Measurements from ENCODE around the gene ENTPD8. TPM values are rescaled to one million over a fixed set of nuclear protein-coding genes. Genes with fewer than 3 reads are reported as not detected.

The ENTPD8 gene
- total RNA-seq, 2 experiments from 2014 or later = not detected

- H3K4me3 Mint-ChIP-seq = peak overlapping the region; percentile 56
- peaks cover 32% of the 10 kb centered on the region for H3K4me1 Mint-ChIP-seq
- H3K27me3 Mint-ChIP-seq = no peaks in the 10 kb centered on the region
- no peaks in the 10 kb centered on the region for H3K9me3 Mint-ChIP-seq
- no peak for DNase-seq
- H3K27ac Mint-ChIP-seq = peak overlapping the region; percentile 73
- peaks cover 3% of the 10 kb centered on the region for H3K36me3 Mint-ChIP-seq (ENCODE audit: low read depth)
- CTCF ChIA-PET = interaction anchor here (0.6 kb wide), 1 partner anchor 37 kb away, joined by 4 read pairs; the partner anchor contains the start of gene EXD3
- POLR2A ChIA-PET = interaction anchor here (0.6 to 1.0 kb wide), 5 partner anchors 12 to 158 kb away, joined by 3 to 4 read pairs (median 3); partner anchors contain the start of genes EXD3 and NRARP
These were observed 18.6 kb upstream of the ENTPD8 start for GRCh38 chr9:137459601-137460362.

GRCh38 chr9:137459152-137459600 is 18.0 kb upstream of the ENTPD8 start, which contains the start of gene NSMF:
Gene NSMF, minus strand, starts transcription at chr9:137459334. Its CDS starts 232 bp downstream, at chr9:137459102.
- Mint-ChIP-seq H3K9me3 (no peaks in the 10 kb centered on the region), H3K4me3 (peak within 1 kb of the TSS; percentile 56), H3K4me1 (peaks cover 38% of the 10 kb centered on the region), H3K36me3 (ENCODE audit: low read depth) (peaks cover 3% of the 10 kb centered on the region), H3K27me3 (no peaks in the 10 kb centered on the region), H3K27ac (peak within 1 kb of the TSS; percentile 73)
- POLR2A ChIA-PET = interaction anchor here (0.6 to 1.0 kb wide), 5 partner anchors 11 to 158 kb away, joined by 3 to 4 read pairs (median 3); partner anchors contain the start of genes EXD3 and NRARP
- CTCF ChIA-PET = interaction anchor here (0.6 kb wide), 1 partner anchor 37 kb away, joined by 4 read pairs; the partner anchor contains the start of gene EXD3
- peak; percentile 95 for DNase-seq

- no peak overlapping the region for H3K4me3 Mint-ChIP-seq
- peak; percentile 41 for DNase-seq
These were observed 17.3 kb upstream of the ENTPD8 start for GRCh38 chr9:137458194-137459151.

DNA sequence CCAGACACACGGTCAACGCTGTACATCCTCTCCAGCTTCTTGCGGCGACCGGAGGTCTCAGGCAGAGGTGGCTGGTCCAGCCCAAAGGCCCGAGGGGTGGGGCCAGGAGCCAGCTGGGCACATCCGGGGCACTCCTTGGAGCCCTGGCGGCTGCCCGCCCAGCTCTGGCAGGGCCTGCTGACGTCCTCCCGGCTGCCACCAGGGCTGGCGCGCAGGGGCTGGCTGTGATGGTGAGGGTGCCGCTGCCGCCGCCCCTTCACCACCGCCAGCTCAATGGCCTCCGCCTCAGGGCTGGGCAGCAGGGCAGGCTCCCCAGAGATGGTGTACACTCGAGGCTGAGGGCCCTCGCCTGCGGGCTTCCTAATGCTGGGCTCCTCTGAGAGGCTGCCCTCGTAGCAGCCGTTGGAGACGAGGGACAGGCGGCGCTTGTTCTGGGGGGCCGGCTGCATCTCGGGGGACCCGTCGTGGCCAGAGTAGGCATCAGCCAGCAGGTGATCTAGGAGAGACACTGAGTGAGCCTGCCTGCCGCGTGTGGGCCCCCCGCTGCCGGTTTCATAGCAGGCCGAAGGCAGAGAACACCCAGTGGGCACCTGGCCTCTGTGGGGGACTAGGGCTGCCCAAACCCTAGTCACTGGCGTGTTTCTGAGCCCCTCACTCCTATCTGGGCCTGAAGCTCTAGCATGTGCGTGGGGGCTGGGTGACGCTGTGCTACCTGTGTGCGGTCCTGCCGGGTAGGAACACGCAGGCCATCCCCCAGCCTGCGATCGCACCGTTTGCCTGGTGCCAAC is 16.4 kb upstream of the ENTPD8 start:
- Mint-ChIP-seq H3K27ac (no peak overlapping the region), H3K9me3 (no peaks in the 10 kb centered on the region), H3K36me3 (ENCODE audit: low read depth) (peaks cover 6% of the 10 kb centered on the region), H3K4me3 (peak overlapping the region; percentile 53), H3K4me1 (peaks cover 38% of the 10 kb centered on the region), H3K27me3 (no peaks in the 10 kb centered on the region)
- DNase-seq = no peak
- ChIA-PET POLR2A (no interaction called here), CTCF (no interaction called here)

More at GRCh38 chr9:137458194-137459151, 17.3 kb upstream of the ENTPD8 start:
- no peaks in the 10 kb centered on the region for H3K9me3 Mint-ChIP-seq
- no peaks in the 10 kb centered on the region for H3K27me3 Mint-ChIP-seq
- no peak overlapping the region for H3K27ac Mint-ChIP-seq
- CTCF ChIA-PET = no interaction called here
- POLR2A ChIA-PET = interaction anchor here (1.0 kb wide), 2 partner anchors 11 to 36 kb away, joined by 3 to 4 read pairs; partner anchors contain the start of gene EXD3
- H3K36me3 Mint-ChIP-seq (ENCODE audit: low read depth) = peaks cover 6% of the 10 kb centered on the region
- H3K4me1 Mint-ChIP-seq = peaks cover 41% of the 10 kb centered on the region

DNA sequence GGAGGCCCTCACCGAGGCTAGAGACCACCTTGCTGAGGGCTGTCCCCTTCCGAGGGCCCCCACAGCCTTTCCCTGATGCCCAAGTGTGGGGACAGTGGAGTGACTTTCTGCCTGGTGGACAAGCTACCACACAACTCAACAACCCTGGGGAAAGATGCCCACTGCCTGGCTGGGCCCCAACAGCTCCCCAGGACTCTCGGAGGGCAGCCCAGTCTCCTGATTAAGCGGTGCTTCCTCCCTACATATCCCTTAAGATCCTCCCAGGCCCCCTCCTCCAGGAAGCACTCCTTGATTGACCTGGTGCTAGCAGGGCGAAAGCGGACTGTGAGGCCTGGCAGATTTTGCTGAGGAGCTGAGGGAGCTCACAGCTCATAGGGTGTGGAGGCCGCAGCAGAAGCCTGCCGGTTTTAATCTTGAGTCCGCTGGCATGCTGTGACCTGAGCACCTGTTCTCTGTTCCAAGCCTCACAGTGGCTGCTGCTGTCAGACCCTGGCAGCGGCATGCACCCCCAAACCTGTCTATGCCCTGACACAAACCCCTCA is 15.8 kb upstream of the ENTPD8 start:
- CTCF ChIA-PET = no interaction called here
- Mint-ChIP-seq H3K36me3 (ENCODE audit: low read depth) (peaks cover 6% of the 10 kb centered on the region), H3K27ac (no peak overlapping the region), H3K27me3 (no peaks in the 10 kb centered on the region), H3K9me3 (no peaks in the 10 kb centered on the region), H3K4me3 (peak overlapping the region; percentile 10), H3K4me1 (peaks cover 41% of the 10 kb centered on the region)
- POLR2A ChIA-PET = no interaction called here
- no peak for DNase-seq

- Mint-ChIP-seq H3K27ac (no peak overlapping the region), H3K27me3 (no peaks in the 10 kb centered on the region), H3K4me3 (peak overlapping the region; percentile 17), H3K9me3 (no peaks in the 10 kb centered on the region), H3K36me3 (ENCODE audit: low read depth) (peaks cover 6% of the 10 kb centered on the region), H3K4me1 (peaks cover 35% of the 10 kb centered on the region)
- POLR2A ChIA-PET = interaction anchor here (1.2 to 1.5 kb wide), 2 partner anchors 11 to 33 kb away, joined by 4 to 8 read pairs; partner anchors contain the start of genes EXD3 and NOXA1
- no peak for DNase-seq
- CTCF ChIA-PET = no interaction called here
These were observed 15.1 kb upstream of the ENTPD8 start for GRCh38 chr9:137456061-137456863.

- peaks cover 27% of the 10 kb centered on the region for H3K4me1 Mint-ChIP-seq
- H3K27me3 Mint-ChIP-seq = no peaks in the 10 kb centered on the region
- H3K36me3 Mint-ChIP-seq (ENCODE audit: low read depth) = peaks cover 6% of the 10 kb centered on the region
- CTCF ChIA-PET = no interaction called here
- H3K9me3 Mint-ChIP-seq = no peaks in the 10 kb centered on the region
- POLR2A ChIA-PET = interaction anchor here (1.2 to 1.5 kb wide), 2 partner anchors 10 to 32 kb away, joined by 4 to 8 read pairs; partner anchors contain the start of genes EXD3 and NOXA1
- DNase-seq = no peak
- H3K4me3 Mint-ChIP-seq = no peak overlapping the region
- no peak overlapping the region for H3K27ac Mint-ChIP-seq
These were observed 14.3 kb upstream of the ENTPD8 start for GRCh38 chr9:137455359-137455991.

DNA sequence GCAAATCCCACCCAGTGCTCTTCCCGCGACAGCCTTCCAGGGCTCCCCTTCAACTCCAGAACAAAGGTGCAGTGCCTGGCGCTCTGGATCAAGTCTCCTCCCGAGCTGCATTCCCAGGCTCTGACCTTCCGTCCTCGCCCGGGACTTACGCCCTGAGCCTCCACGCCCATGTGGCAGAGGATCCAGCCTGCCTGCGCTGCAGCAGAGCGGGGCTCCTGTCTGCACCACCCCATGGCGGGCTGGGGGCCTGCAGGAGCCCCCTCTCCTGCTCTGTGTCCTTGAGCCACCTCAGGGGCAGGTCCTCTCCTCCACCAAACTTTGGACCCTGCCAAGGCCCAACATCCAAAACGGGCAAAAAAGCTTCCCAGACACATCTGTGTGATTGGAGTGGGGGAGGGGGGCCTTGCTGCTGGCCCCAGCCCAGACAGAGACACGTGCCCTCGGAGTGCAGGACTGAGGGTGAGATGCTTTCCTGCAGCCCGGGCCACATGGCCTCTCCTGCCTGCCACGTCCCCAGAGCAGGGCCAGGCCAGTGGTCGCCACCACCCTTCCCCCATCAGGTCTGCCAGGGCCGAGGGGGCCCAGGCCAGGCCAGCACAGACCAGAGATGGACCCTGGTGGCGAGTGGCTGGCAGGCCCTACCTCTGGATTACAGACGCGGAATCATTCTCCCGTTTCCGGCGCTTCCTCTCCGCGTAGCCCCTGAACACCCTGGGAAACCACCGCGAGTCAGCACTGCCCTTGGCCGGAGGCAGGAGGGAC is 13.6 kb upstream of the ENTPD8 start:
- no peak for DNase-seq
- ChIA-PET POLR2A (interaction anchor here (1.5 kb wide), 1 partner anchor 32 kb away, joined by 8 read pairs; the partner anchor contains the start of genes EXD3 and NOXA1), CTCF (no interaction called here)
- Mint-ChIP-seq H3K36me3 (ENCODE audit: low read depth) (peaks cover 6% of the 10 kb centered on the region), H3K9me3 (no peaks in the 10 kb centered on the region), H3K4me1 (peaks cover 29% of the 10 kb centered on the region), H3K4me3 (peak overlapping the region; percentile 54), H3K27me3 (no peaks in the 10 kb centered on the region), H3K27ac (peak overlapping the region; percentile 44)

- ChIA-PET POLR2A (no interaction called here), CTCF (no interaction called here)
- H3K27ac Mint-ChIP-seq = peak overlapping the region; percentile 44
- peak; percentile 67 for DNase-seq
- H3K27me3 Mint-ChIP-seq = no peaks in the 10 kb centered on the region
- H3K9me3 Mint-ChIP-seq = no peaks in the 10 kb centered on the region
- peaks cover 27% of the 10 kb centered on the region for H3K4me1 Mint-ChIP-seq
- H3K36me3 Mint-ChIP-seq (ENCODE audit: low read depth) = peaks cover 6% of the 10 kb centered on the region
- H3K4me3 Mint-ChIP-seq = peak overlapping the region; percentile 54
These were observed 13.0 kb upstream of the ENTPD8 start for GRCh38 chr9:137454145-137454596.

- DNase-seq = peak; percentile 73
- no peaks in the 10 kb centered on the region for H3K27me3 Mint-ChIP-seq
- H3K9me3 Mint-ChIP-seq = no peaks in the 10 kb centered on the region
- H3K4me1 Mint-ChIP-seq = peaks cover 27% of the 10 kb centered on the region
- H3K4me3 Mint-ChIP-seq = no peak overlapping the region
- ChIA-PET CTCF (interaction anchor here (1.0 kb wide), 1 partner anchor 10 kb away, joined by 3 read pairs; no protein-coding TSS in a partner anchor), POLR2A (no interaction called here)
- H3K27ac Mint-ChIP-seq = no peak overlapping the region
- peaks cover 6% of the 10 kb centered on the region for H3K36me3 Mint-ChIP-seq (ENCODE audit: low read depth)
These were observed 12.5 kb upstream of the ENTPD8 start for GRCh38 chr9:137453643-137454081.

Measured in activated CD4-positive, alpha-beta memory T cell treated with anti-CD3 and anti-CD28 coated beads, Interleukin-2, amount 10 ng/mL, durations not matched to agents 7 days and 5 days (primary cell).